Uterus (tissue), 2 donors: ENCODE results near the gene BSN.

ENCODE experiments used
- CTCF ChIP-seq, 4 experiments: fragments of 200-600 bp in 2 of 4; fragments of 450-650 bp in 2 of 4; sonication (generic) in 2 of 4; IDR thresholded peaks; one replicate each; pipeline ENCODE4 v1.5.1; 2016 to 2019; ENCODE audit warnings: antibody characterized with exemption in 4 of 4, mild to moderate bottlenecking in 2 of 4, moderate library complexity in 1 of 4
- POLR2A ChIP-seq, 2 donors: fragments of 450-650 bp; IDR thresholded peaks; one replicate each; pipeline ENCODE4 v1.6.1; 2016; ENCODE audit warnings: antibody characterized with exemption in 2 of 2, mild to moderate bottlenecking in 1 of 2, moderate library complexity in 1 of 2

DNA sequence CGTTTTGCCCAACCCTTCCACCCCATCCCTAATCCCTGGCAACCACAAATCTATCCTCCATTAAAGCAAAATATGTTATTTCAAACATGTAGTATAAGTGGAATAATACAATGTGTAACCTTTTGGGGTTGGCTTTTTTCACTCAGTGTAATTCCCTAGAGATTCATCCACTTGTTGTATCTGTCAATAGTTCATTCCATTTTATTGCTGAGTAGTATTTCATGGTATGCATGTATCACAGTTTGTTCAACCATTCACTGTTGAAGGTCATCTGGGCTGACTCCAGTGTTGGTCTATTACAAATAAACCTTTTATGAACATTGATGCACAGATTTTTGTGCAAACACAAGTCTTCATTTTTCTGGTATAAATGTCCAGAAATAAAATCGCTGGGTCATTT lies 38.8 kb downstream of the BSN start:
- no peak for TF ChIP-seq CTCF (IDR thresholded peaks at IDR 0.05)
- TF ChIP-seq POLR2A (IDR thresholded peaks at IDR 0.05): no peak
